ENCODE results near the gene UNC13C. TPM values are rescaled to one million over a fixed set of nuclear protein-coding genes. Genes with fewer than 3 reads are reported as not detected.

The UNC13C gene
- total RNA-seq, 1 experiment from 2014 or later: not detected

DNA sequence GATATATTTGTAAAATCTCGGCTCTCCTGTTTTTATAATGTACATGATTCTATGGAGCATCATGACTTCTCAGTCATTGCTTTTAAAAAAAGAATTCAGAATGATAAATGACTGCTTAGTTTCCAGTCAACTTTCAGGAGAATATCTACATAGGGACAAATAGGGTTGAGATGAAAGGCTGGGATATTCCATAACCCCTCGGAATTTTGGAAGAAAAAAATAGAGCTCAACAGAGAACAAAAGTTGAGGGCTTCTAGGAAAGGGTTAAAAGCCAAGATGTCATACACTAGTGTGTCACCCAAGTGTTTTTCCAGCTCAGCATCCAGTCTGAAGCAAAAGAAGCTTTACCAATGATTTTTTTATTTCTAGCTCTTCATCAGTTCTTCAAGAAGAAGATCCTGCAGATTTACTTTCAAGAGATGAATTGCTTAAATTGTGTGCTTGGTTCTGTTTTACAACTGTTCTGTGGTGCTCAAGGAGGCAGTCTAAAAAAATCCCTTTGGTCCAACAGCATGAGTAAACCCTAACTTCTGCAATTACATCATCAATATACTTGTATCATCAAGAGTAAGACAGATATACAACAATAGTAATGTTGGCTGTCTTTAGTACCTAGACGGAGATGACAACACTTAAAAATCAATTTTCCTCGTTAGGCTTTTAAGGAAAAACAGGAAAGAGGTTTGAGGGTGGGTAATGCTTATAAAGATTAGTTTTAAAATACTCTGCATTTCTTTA is 979 bp downstream of the UNC13C start:
- no peaks in the 10 kb centered on the region for H3K36me3 ChIP-seq (ENCODE audit: control insufficient read depth in 1 of 2, insufficient read depth in 2 of 2, low read length in 2 of 2)
- no peaks in the 10 kb centered on the region for H3K4me1 ChIP-seq (ENCODE audit: control insufficient read depth in 1 of 2, insufficient read depth in 2 of 2, low read length in 2 of 2)
- H3K27ac ChIP-seq (ENCODE audit: low read depth, low read length): no peak overlapping the region
- peaks cover 0 to 34% of the 10 kb centered on the region in 2 experiments; a peak in 2 of 4 replicates for H3K9me3 ChIP-seq (ENCODE audit: control insufficient read depth in 1 of 2, insufficient read depth in 1 of 2, low read depth in 1 of 2, low read length in 2 of 2)
- ChIA-PET CTCF (no interaction called here), RAD21 (ENCODE audit: low non-redundant PET in 1 of 2, low total read pairs in 2 of 2, uncharacterized antibody in 2 of 2, unreplicated experiment in 2 of 2) (no interaction called here), POLR2A (no interaction called here)
- H3K27me3 ChIP-seq (ENCODE audit: insufficient read depth, low read length): no peaks in the 10 kb centered on the region
- TF ChIP-seq, protein P1, sequence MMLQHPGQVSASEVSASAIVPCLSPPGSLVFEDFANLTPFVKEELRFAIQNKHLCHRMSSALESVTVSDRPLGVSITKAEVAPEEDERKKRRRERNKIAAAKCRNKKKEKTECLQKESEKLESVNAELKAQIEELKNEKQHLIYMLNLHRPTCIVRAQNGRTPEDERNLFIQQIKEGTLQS (IDR thresholded peaks at IDR 0.05): no peak
- TF ChIP-seq CEBPB (IDR thresholded peaks at IDR 0.05; ENCODE audit: low read depth) (no peak), EGR1 (IDR thresholded peaks at IDR 0.05; ENCODE audit: low read depth) (no peak), POLR2A (IDR thresholded peaks at IDR 0.05; ENCODE audit: borderline replicate concordance, extremely low read depth, insufficient read depth, insufficient read length) (no peak), JUND (IDR thresholded peaks at IDR 0.05) (no peak), FOSL1 (IDR thresholded peaks at IDR 0.05; ENCODE audit: low read depth) (no peak), POLR2AphosphoS5 (IDR thresholded peaks at IDR 0.05; ENCODE audit: low read depth, low read length) (no peak), CBX3 (IDR thresholded peaks at IDR 0.05; ENCODE audit: low read depth) (no peak), CTCF (IDR thresholded peaks at IDR 0.05 in 2 of 3, conservative IDR thresholded peaks at IDR 0.05 in 1 of 3; ENCODE audit: borderline replicate concordance in 1 of 3, insufficient read depth in 1 of 3, low read depth in 2 of 3, low read length in 2 of 3) (no peak)
- TF ChIP-seq, protein P2, sequence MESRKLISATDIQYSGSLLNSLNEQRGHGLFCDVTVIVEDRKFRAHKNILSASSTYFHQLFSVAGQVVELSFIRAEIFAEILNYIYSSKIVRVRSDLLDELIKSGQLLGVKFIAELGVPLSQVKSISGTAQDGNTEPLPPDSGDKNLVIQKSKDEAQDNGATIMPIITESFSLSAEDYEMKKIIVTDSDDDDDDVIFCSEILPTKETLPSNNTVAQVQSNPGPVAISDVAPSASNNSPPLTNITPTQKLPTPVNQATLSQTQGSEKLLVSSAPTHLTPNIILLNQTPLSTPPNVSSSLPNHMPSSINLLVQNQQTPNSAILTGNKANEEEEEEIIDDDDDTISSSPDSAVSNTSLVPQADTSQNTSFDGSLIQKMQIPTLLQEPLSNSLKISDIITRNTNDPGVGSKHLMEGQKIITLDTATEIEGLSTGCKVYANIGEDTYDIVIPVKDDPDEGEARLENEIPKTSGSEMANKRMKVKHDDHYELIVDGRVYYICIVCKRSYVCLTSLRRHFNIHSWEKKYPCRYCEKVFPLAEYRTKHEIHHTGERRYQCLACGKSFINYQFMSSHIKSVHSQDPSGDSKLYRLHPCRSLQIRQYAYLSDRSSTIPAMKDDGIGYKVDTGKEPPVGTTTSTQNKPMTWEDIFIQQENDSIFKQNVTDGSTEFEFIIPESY (IDR thresholded peaks at IDR 0.05; ENCODE audit: extremely low read depth, insufficient replicate concordance, low read length): no peak
- H3K9ac ChIP-seq (ENCODE audit: low read length): no peak overlapping the region
- ATAC-seq: no peak
- no peaks in the 10 kb centered on the region for H3K9me2 ChIP-seq (ENCODE audit: insufficient read depth)
- no peaks in the 10 kb centered on the region for H3K79me2 ChIP-seq (ENCODE audit: insufficient read depth, low read length)
- intact Hi-C loops (cut with micrococcal nuclease): no loop called here
- BruUV-seq (replicated peaks): no TSS peak
- no peak overlapping the region for H3K4me3 ChIP-seq (replicated peaks in 1 of 2; ENCODE audit: low read depth in 1 of 2, low read length in 2 of 2)
- no peak for DNase-seq (ENCODE audit: low read depth, low spot score)
- H3K4me2 ChIP-seq (ENCODE audit: low read length): no peak overlapping the region
- H2AFZ ChIP-seq (ENCODE audit: low read depth, low read length, poor library complexity, severe bottlenecking): no peak overlapping the region
- H4K20me1 ChIP-seq (ENCODE audit: insufficient read depth): no peaks in the 10 kb centered on the region

Data from HCT116 (cell line).